GM21390 (cell line): ENCODE results near the gene SUPV3L1.
A peak's percentile ranks its signal among the peaks of the same experiment; 100 is the strongest.

Source experiments
- ATAC-seq: cut with Tn5 transposase; IDR thresholded peaks from one replicate; pipeline ENCODE4 v1.9.1; 2021; ENCODE audit not compliant: unreplicated experiment

SUPV3L1 gene

DNA sequence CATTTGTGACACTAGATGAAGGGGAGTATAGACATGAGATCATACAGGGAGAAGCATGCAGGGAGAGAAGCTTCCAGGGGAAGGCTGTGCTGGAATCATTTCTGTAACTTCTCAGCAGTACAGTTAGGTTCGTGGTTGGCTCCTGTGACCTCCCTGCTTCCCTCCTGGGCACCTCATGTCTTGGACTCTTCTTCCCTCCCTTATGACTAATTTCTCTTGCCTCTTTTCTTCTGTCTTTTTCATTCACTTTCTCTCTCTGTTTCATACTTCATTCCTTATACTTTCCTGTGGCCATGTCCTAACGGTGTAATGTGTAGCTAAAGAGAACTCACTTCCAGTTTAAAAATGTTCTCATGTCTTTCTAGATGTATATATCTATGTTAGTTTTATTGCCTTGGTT, 21.0 kb downstream of the SUPV3L1 start:
- no peak for ATAC-seq

DNA sequence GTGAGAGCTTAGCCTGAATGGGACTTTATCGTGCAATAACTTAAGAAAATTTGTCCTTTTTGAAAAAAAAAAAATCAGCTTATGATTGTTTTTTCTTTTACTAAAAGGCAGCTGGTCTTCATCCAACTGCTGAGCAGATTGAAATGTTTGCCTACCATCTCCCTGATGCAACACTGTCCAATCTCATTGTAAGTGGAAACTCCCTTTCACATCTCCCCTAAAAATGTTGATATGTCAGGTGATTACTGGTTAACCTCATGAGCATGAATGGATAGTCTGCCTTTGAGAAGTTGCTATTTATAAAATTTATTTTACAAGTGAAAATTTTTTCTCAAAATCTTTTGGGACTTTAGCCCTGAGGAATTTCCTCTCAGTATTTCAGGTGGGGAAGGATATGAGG, 22.3 kb downstream of the SUPV3L1 start:
- no peak for ATAC-seq

DNA sequence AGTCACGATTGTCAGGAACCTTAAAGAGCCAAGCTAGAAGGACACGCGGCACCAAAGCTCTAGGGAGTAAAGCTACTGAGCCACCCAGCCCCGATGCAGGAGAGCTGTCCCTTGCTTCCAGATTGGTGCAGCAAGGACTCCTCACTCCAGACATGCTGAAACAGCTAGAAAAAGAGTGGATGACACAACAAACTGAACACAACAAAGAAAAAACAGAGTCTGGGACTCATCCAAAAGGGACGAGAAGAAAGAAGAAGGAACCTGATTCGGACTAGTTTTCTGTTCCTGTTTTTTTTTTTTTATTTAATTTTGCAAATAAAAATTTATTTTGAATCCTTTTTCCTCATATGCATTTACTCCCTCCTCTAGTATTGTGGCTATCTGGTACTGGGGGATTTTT, 28.7 kb downstream of the SUPV3L1 start:
- ATAC-seq, result no peak

DNA sequence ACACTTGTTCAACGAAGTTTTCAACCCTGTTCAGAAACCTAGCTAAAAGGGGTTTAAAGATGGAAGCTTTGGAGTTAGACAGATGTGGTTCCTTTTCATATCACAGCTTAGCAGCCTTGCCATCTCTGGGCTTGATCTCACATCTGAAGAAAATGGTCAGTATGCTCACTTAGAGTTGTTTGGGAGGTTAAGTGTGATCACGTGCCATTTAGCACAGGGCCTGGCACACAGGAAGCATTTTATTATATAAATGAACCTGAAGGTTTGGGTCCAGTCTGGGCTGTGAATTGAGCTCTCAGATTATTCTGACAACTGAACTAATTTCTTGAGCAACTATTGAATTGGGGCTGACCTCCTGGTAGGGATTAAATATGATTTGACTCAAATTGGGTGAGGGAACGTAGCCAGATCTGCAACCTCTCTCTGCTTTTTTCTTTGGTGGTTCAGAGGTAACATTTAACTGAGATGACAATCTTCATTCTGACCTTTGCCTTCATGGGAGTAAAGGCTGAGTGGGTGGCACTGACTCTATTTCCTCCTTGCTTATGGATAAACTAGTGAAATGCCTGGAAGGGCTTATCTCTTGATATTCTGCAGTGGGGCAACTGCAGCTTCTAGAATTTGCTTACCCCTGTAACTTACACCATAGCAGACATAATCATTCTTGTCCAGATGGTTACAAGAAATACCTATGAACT, 29.9 kb downstream of the SUPV3L1 start:
- ATAC-seq, result no peak

DNA sequence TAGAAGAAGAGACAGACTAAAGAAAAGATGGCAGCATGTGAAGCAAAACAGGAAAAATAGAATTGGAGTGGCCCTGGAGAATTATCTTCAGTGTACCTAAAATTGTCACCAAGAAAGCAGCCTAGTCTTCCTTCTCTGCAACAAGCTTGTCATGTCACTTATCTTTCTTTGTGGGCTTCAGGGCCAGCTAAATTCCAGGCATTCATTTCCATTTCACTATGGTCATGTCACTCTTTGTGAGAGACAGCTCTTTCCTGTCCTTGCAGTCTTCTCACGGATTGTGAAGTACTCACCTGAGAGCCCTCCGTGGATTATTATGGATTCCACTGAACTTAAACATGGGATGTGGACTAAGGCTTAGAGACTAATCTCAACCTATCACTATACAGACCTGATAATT, 31.1 kb downstream of the SUPV3L1 start:
- no peak for ATAC-seq

DNA sequence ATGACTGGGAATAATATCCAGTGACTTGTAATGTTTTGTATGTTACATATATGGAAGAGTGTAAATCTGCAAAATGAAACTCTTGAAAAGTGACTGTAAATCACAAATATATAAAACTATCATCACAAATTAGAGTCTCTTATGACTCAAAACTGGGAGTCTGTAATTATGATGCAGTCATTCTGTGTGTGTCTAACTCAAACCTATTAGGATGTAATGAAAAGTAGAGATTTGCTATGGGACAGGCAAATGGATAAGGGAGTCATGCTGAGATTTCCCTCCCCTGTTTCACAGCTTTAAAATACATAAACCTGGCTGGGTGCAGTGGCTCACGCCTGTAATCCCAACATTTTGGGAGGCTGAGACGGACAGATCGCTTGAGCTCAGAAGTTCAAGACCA, 31.5 kb downstream of the SUPV3L1 start:
- no peak for ATAC-seq

DNA sequence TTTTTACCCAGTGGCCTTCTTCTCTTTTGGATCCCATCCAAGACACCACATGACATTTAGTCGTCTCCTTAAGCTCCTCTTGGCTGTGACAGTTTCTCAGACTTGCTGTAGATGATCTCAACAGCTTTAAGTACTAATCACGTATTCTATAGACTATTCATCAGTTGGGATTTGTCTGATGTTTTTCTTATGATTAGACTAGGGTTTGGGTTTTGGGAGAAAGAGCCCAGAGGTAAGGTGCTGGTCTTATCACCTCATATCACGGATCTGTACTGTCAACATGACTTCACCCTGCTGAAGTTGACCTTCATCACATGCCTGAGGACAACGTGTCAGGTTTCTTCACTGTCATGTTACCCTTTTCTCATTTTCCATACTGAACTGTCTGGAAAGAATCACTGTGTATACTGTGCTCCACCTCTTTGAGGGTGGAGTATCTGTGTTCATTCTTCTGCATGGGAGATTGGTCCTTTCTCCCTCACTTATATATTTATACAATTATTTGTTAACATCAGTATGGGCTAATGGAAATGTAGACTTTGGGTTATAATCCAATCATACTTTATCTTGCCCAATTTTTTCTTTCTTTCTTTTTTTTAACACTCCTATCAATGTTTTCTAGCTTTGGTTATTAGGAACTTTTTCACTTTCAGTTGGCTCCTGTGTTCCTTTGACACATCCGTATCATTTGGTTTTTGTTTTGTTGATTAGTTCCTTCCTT, 33.7 kb downstream of the SUPV3L1 start:
- no peak for ATAC-seq

DNA sequence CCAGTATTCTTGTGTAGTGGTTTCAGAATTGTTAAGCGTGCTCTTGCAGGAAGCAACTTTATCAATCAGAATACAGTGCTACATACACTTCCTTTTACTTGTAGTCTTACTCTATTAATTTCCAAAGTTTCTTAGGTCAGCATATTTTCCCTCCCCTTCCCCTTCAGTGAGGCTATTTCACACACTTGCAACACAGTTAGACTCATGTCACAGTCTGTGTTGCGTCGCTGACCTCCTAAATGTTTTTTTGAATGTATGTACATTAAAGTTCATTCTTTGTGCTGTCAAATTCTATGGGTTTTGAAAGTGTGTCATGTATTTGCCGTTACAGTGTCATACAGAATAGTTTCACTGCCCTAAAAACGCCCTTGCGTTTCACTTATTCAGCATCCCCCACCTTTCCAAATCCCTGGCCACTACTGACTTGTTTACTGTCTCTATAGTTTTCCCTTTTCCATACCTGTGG, 34.7 kb downstream of the SUPV3L1 start:
- ATAC-seq, result no peak

DNA sequence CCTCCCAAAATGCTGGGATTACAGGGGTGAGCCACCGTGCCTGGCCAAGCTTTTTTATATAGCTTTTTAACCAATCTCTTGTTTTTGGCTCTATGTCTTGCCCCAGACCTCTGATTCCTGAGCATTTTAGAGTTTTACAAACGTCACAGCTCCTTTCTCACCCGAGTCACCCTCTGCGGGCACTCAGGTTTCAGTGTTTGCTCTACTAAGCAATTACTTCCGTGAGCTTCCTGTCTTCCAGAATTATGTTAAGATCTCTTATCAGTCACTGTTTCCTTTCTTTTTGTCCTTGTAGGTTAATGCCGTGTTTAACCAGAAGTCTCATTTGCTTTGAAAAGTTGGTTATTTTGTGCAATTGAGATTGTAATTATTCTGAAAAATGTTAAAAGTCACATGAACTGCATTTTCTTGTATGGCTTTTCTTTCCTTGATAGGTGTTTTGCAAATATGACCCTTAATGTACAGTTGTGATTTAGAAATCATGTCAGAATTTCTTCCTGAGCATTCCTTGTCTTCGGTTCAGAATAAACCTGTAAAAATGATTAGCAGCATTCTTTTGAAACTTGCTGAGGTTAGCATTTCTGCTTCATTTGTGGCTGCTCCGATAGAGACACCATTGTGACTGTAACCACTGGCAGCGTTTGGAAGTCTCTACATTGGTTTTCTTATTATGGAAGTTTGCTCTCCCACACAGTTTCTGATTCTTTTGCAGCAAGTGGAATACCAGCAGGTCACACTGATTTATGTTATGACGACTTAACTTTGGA, 35.6 kb downstream of the SUPV3L1 start:
- ATAC-seq, result no peak

DNA sequence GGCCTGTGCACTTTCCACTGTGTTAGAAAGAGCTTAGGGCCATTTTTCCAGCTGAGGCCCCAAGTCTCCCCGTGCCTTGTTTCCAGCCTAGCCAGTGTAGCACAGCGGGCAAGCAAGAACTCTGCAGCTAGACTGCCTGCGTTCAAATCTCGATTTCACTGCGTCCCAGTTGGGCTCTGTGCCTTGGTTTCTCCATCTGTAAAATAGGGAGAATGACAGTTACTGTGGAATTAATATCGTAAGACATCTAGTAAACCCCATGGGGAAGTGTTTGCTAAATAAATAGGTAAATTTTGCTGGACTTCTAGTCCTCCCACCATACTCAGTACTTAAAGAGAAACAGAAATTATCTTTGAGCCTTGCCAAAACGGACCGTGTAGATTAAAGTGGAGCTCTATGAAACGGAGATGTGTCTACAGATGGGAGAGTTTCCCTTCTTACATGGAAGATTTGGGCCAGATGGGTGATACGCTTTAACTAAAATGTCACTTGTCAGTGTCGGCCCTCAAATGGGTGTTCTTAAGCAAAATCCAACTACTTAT, 36.6 kb downstream of the SUPV3L1 start:
- no peak for ATAC-seq

DNA sequence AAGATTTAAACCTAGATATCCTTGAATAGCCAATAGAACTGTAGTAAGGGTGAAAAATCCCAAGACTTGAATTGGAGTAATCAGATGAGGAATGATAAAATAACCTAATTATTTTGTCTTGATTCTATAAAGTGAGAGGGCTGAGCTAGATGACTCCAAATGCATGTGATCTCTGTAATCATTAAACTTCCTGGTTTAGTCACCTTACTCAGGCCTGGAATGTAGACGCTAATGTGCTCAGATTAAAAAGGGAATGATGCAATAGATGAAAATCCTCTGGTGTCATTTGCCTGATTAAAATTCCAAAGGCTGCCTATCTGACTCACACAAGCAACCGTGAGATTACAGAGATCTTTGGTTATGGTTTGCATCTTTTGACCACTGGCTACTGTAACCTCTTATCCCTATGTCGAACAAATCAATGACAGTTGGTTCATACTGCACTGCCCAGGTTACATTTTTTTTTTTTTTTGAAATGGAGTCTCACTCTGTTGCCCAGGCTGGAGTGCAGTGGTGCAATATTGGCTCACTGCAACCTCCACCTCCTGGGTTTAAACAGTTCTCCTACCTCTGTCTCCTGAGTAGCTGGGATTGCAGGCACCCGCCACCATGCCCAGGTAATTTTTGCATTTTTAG, 37.2 kb downstream of the SUPV3L1 start:
- ATAC-seq, result no peak

DNA sequence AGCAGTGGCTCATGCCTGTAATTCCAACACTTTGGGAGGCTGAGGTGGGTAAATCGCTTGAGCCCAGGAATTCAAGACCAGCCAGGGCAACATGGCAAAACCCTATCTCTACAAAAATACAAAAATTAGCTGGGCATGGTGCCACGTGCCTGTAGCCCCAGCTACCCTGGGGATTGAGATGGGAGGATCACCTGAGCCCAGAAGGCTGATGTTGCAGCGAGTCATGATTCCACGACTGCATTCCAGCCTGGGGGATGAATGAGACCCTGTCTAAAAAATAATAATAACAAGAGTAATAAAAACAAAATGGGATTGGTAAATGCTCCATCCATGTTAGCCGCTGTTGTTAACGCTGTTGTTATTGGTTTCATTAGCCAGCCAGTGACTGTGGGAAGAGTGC, 38.8 kb downstream of the SUPV3L1 start:
- ATAC-seq, result no peak

DNA sequence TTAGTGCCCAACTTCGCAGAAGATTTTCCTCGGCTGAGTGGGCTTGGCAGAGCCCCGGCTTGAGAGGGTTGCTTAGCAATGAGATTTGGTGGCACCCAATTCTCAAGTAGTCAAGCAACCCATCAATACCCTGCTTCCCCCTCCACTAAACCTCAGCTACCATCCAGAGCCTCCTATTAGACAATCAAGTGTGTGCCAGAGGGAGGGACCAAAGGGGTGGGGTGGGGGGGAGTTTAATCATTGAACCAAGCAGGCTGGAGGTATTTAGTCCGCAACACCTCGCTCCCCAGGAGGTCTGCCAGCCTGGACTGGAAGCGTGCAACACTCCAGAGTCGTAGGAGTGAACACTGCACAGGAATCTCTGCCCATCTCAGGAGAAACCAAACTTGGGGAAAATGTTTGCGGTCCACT, 40.0 kb downstream of the SUPV3L1 start, which contains the start of gene HKDC1:
TSS of gene HKDC1 (plus strand) at position 292 of the 411 bp plus-strand sequence. CDS start at position 396, 104 bp downstream.
- no peak for ATAC-seq

DNA sequence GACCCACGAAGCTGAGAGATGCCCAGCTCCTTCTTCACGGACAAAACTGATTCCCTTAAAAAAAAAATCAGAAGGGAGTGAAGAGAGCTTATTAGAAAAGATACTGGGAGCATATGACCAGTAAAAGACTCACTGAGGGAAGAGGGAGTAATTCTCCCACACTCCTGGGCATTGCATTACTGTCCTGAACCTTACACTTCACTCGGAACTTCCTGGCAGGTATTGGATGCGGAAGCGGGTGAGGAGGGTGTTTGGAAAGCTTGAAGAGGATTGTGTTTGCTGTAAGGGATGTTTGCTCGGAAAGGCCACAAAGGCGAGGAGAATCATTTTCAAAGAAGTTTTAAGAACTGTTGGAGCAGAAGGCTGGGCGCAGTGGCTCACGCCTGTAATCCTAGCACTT, 40.5 kb downstream of the SUPV3L1 start:
- ATAC-seq, result no peak

DNA sequence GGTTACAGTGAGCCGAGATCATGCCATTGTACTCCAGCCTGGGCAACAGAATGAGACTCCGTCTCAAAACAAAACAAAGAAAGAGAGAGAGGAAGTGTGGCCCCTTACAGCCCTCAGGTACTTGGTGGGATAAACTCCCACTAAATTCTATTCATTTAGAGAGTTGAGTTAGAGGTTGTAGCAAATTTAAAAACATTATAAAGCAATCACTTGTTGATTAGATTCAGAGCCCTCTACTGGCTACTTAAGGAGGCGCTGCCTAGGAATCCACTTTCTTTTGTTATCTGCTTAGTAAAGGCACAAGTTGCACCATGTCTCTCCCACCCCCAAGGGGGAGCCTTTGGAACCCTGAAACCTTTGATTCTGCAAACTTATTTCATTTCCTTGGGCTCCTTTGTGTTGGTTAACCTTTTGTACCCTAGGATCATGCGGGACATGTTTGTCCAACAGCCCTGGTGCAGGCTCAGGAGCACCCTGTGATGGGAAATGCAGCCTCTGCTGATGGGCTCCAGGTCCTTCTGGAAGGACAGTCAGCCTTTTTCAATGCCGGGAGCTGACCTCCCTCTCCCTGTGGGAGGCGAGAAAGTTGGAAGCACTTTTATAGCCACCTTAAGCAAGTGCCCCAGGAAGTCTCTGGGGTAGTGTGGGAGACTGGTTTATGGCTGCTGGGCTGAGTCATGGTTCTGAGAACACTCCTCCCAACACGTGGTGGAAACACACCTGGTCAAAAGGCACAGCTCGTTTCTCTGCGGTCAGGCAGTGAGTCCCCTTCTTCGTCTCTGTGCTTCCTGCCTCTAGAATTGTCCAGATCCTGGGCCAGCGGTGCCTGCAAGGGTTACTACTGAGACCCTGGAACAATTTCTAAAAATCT, 42.4 kb downstream of the SUPV3L1 start:
- ATAC-seq, result peak; percentile 95

DNA sequence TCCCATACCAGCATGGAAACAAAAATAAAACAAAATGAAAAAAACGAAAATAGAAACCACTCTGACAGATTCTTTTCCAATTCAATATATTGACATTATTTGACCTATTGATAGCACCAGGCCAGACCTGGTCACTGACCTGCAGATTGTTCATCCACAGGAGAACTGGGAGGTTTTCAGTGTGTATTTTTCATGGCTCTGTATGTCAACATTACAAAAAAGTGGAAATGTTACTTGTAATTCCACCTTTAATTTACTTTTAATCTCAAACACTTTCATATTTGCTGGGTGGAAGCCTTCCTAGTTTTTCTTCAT, 43.0 kb downstream of the SUPV3L1 start:
- ATAC-seq, result no peak

DNA sequence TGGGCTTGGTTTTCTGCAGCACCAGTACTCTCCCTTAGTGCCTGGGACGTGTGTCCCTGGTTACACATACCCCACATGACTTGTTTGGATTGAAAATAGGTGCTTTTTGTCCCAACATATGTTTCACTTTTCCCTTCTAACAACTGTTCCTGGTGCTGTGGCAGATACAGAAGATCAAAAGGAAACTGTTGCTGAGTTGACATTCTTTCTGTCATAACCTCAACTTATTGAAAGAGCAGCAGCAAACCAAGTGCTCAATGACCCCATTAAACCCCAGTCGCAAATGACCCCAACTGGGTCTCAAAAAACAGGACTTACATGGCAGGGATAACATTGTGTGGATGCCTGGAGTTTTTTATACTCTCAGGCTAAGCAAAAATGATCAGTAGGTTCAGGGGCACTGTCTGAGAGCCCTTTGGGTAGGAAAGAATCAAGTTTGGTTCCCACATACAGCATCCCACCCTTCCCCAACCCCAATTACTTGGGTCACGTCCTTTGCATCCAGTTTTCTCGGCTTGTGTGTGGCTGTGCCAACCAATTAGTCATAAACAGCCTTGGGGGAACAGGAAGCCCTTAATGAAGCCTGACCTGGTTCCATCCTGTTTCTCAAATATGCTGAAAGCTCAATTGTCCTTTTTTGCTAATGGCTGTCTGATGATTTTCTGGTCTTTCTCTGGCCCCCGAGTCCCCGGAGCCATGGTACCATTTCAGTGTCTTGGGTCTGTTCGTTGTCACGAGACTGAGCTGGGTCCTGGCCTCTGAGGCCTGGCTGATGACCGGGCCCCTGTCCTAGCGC, 45.0 kb downstream of the SUPV3L1 start:
- no peak for ATAC-seq

DNA sequence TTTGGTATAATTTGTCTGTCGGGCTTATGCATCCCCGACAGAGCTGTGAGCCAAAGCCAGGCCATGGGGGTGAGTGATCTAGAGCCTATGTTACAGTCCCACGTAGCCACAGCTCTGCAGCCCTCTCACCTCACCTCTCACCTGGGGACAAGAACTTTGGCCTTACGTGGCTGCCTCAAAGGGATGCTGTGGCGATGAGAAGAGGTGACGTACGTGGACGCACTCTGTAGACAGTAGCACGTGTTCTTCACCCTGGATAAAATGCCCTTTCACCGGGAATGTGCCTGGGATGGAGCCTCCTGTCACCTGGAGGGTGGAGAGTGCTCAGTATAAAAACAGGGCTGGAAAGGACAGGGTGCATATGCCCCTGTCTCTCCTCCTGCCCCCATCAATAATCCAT, 45.6 kb downstream of the SUPV3L1 start:
- no peak for ATAC-seq

DNA sequence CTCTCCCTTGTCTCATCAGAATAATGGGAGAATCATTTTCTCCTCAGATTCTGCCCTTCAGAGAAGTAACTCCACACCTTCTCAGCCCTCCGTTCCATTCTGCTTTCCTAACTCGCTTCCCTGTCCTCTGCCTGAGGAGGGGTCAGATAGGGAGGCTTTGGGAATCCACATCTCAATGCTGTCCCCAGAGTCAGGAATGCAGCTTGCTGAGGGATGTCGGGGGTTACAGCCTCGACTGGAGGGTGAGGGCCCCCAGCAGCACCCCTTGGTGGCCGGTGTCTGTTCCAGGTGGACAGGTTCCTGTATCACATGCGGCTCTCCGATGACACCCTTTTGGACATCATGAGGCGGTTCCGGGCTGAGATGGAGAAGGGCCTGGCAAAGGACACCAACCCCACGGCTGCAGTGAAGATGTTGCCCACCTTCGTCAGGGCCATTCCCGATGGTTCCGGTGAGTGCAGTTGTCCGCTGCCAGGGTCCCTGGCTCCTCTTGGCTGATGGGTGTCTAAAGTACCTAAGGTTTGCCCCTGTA, 47.0 kb downstream of the SUPV3L1 start:
- no peak for ATAC-seq
